Measurements from ENCODE around the gene FSTL3. TPM values are rescaled to one million over a fixed set of nuclear protein-coding genes. Genes with fewer than 3 reads are reported as not detected.
A peak's percentile ranks its signal among the peaks of the same experiment; 100 is the strongest.

The FSTL3 gene
- total and polyA plus RNA-seq, 2 of the 13 experiments (the other 11 are each of a cell fraction or from before 2014, with no cell fraction given) = 13.5 to 15.6 TPM

DNA sequence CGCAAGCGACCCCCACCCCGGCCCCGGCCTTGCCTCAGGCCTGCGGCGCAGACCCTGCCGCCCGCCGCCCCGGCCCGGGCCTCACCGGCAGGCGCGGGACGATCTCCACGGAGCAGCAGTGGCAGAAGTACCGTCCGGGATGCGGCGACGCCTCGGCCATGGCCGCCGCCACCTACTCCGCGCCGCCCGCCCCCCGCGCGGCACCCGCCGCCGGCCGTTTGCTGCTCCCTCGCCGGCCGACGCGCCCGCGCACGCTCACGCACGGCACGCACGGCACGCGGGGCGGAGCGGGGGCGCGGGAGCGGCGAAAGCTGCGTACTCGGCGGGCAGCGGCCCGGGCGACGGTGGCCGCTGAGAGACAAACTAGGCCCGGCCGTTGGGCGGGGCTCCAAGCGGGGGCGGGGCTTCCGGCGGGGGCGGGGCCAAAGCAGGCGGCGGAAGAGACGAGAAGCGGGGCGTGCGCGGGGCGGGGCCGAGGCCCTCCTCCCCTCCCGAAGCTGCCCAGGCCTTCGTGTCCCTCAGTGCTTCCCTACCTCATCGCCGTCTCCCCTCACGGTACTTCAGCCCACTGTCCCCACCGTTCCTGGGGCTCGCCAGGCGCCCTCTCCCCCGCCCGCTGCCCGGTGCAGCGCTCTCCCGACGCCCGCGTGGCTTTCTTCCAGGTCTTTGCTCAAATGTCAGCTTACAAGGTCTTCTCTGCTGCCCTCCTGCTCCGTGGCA lies 13.1 kb upstream of the FSTL3 start, which contains the start of gene RNF126 (continued):
- no peak for TF ChIP-seq ZBED4 (CRISPR knock-in tag; IDR thresholded peaks at IDR 0.05; ENCODE audit: borderline replicate concordance)
- TF ChIP-seq, protein P1, sequence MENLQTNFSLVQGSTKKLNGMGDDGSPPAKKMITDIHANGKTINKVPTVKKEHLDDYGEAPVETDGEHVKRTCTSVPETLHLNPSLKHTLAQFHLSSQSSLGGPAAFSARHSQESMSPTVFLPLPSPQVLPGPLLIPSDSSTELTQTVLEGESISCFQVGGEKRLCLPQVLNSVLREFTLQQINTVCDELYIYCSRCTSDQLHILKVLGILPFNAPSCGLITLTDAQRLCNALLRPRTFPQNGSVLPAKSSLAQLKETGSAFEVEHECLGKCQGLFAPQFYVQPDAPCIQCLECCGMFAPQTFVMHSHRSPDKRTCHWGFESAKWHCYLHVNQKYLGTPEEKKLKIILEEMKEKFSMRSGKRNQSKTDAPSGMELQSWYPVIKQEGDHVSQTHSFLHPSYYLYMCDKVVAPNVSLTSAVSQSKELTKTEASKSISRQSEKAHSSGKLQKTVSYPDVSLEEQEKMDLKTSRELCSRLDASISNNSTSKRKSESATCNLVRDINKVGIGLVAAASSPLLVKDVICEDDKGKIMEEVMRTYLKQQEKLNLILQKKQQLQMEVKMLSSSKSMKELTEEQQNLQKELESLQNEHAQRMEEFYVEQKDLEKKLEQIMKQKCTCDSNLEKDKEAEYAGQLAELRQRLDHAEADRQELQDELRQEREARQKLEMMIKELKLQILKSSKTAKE (CRISPR knock-in tag; IDR thresholded peaks at IDR 0.05; ENCODE audit: borderline replicate concordance) = no peak
- no peak for TF ChIP-seq ZKSCAN8 (CRISPR knock-in tag; IDR thresholded peaks at IDR 0.05; ENCODE audit: borderline replicate concordance)
- TF ChIP-seq ZNF562 (CRISPR knock-in tag; IDR thresholded peaks at IDR 0.05; ENCODE audit: borderline replicate concordance) = 0 out of 2 replicates have a peak, but pooled peaks have one; percentile 34
- TF ChIP-seq, protein P2, sequence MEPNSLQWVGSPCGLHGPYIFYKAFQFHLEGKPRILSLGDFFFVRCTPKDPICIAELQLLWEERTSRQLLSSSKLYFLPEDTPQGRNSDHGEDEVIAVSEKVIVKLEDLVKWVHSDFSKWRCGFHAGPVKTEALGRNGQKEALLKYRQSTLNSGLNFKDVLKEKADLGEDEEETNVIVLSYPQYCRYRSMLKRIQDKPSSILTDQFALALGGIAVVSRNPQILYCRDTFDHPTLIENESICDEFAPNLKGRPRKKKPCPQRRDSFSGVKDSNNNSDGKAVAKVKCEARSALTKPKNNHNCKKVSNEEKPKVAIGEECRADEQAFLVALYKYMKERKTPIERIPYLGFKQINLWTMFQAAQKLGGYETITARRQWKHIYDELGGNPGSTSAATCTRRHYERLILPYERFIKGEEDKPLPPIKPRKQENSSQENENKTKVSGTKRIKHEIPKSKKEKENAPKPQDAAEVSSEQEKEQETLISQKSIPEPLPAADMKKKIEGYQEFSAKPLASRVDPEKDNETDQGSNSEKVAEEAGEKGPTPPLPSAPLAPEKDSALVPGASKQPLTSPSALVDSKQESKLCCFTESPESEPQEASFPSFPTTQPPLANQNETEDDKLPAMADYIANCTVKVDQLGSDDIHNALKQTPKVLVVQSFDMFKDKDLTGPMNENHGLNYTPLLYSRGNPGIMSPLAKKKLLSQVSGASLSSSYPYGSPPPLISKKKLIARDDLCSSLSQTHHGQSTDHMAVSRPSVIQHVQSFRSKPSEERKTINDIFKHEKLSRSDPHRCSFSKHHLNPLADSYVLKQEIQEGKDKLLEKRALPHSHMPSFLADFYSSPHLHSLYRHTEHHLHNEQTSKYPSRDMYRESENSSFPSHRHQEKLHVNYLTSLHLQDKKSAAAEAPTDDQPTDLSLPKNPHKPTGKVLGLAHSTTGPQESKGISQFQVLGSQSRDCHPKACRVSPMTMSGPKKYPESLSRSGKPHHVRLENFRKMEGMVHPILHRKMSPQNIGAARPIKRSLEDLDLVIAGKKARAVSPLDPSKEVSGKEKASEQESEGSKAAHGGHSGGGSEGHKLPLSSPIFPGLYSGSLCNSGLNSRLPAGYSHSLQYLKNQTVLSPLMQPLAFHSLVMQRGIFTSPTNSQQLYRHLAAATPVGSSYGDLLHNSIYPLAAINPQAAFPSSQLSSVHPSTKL (CRISPR knock-in tag; IDR thresholded peaks at IDR 0.05) = no peak
- TF ChIP-seq ZNF142 (CRISPR knock-in tag; IDR thresholded peaks at IDR 0.05) = no peak
- no peak for TF ChIP-seq DNMT1 (CRISPR knock-in tag; IDR thresholded peaks at IDR 0.05)
- TF ChIP-seq ZNF317 (CRISPR knock-in tag; IDR thresholded peaks at IDR 0.05) = no peak
- TF ChIP-seq GABPA (IDR thresholded peaks at IDR 0.05; ENCODE audit: low read depth, low read length) = peak; percentile 41
- TF ChIP-seq GABPA (CRISPR knock-in tag; IDR thresholded peaks at IDR 0.05; ENCODE audit: low read depth) = no peak
- TF ChIP-seq ZSCAN29 (CRISPR knock-in tag; conservative IDR thresholded peaks at IDR 0.05) = no peak

Measured in HepG2 (cell line).